Vagina (tissue), 2 donors: ENCODE data around the gene PTPRM. TPM values are rescaled to one million over a fixed set of nuclear protein-coding genes. Genes with fewer than 3 reads are reported as not detected.

Source experiments
- DNase-seq, 2 donors: peaks; one replicate each; pipeline ENCODE4 v3.0.0-alpha.2; 2017; ENCODE audit errors: extremely low spot score in 2 of 2
- H3K27ac ChIP-seq: fragments of 200-600 bp; sonication (generic); one replicate; pipeline ENCODE4 v1.5.1; 2019
- H3K27me3 ChIP-seq: fragments of 200-600 bp; sonication (generic); one replicate; pipeline ENCODE4 v1.5.1; 2019
- H3K36me3 ChIP-seq, 2 donors: fragments of 200-600 bp; sonication (generic); one replicate each; pipeline ENCODE4 v1.5.1; 2017 to 2019
- H3K4me1 ChIP-seq: fragments of 200-600 bp; sonication (generic); one replicate; pipeline ENCODE4 v1.5.1; 2019
- H3K4me3 ChIP-seq, 2 donors: fragments of 200-600 bp; sonication (generic); 1 replicate in 1 of 2; 2 replicates in 1 of 2; pipeline ENCODE4 v1.5.1; 2016 to 2019
- H3K9me3 ChIP-seq: fragments of 200-600 bp; sonication (generic); one replicate; pipeline ENCODE4 v1.5.1; 2019
- CTCF ChIP-seq, 3 experiments: fragments of 450-650 bp in 2 of 3; fragments of 200-600 bp in 1 of 3; sonication (generic) in 1 of 3; IDR thresholded peaks; one replicate each; pipeline ENCODE4 v1.5.1; 2017 to 2019; ENCODE audit warnings: antibody characterized with exemption in 3 of 3, mild to moderate bottlenecking in 2 of 3, moderate library complexity in 2 of 3
- POLR2A ChIP-seq, 2 donors: fragments of 450-650 bp; IDR thresholded peaks; one replicate each; pipeline ENCODE4 v1.6.1; 2017; ENCODE audit warnings: antibody characterized with exemption in 2 of 2, mild to moderate bottlenecking in 2 of 2, moderate library complexity in 2 of 2
- POLR2AphosphoS5 ChIP-seq, 2 donors: sonication (generic); formaldehyde crosslinking; IDR thresholded peaks; one replicate each; pipeline ENCODE4 v1.9.0; 2017; ENCODE audit warnings: antibody characterized with exemption in 2 of 2, mild to moderate bottlenecking in 2 of 2, low read depth in 1 of 2; ENCODE audit not compliant: insufficient read depth in 1 of 2
- intact Hi-C: fragments of 100-400 bp; cut with DNase I; formaldehyde crosslinking; loops from one replicate; pipeline ENCODE4 v1.15.1; 2023
- total RNA-seq: library from RNA; depleted of rRNA; stranded (reverse); fragments of >200 nt; gene quantifications from one replicate; pipeline ENCODE4 v1.2.3, GENCODE V29; 2016

Gene PTPRM
- total RNA-seq, 1 donor from 2014 or later: 60.2 TPM

- no peaks in the 10 kb centered on the region for H3K9me3 ChIP-seq
- DNase-seq: no peak
- intact Hi-C loops: no loop called here
- no peaks in the 10 kb centered on the region for H3K4me1 ChIP-seq
- no peaks in the 10 kb centered on the region for H3K27me3 ChIP-seq
- TF ChIP-seq POLR2AphosphoS5 (IDR thresholded peaks at IDR 0.05; ENCODE audit: insufficient read depth in 1 of 2, low read depth in 1 of 2) (no peak), CTCF (IDR thresholded peaks at IDR 0.05) (no peak), POLR2A (IDR thresholded peaks at IDR 0.05) (no peak)
- H3K4me3 ChIP-seq: no peak overlapping the region
- no peak overlapping the region for H3K27ac ChIP-seq
- H3K36me3 ChIP-seq: no peaks in the 10 kb centered on the region
Observed at GRCh38 chr18:8288472-8289195, 721.5 kb downstream of the PTPRM start.

GRCh38 chr18:8290435-8290834, 723.3 kb downstream of the PTPRM start:
- Histone ChIP-seq H3K4me3 (no peak overlapping the region), H3K9me3 (no peaks in the 10 kb centered on the region), H3K27ac (no peak overlapping the region), H3K27me3 (no peaks in the 10 kb centered on the region), H3K36me3 (no peaks in the 10 kb centered on the region), H3K4me1 (no peaks in the 10 kb centered on the region)
- intact Hi-C loops: no loop called here
- TF ChIP-seq POLR2AphosphoS5 (IDR thresholded peaks at IDR 0.05; ENCODE audit: insufficient read depth in 1 of 2, low read depth in 1 of 2): no peak
- TF ChIP-seq CTCF (IDR thresholded peaks at IDR 0.05): no peak
- no peak for TF ChIP-seq POLR2A (IDR thresholded peaks at IDR 0.05)
- no peak for DNase-seq

GRCh38 chr18:8290913-8291312, 723.8 kb downstream of the PTPRM start:
- Histone ChIP-seq H3K4me1 (no peaks in the 10 kb centered on the region), H3K27ac (no peak overlapping the region), H3K36me3 (no peaks in the 10 kb centered on the region), H3K4me3 (no peak overlapping the region), H3K27me3 (no peaks in the 10 kb centered on the region), H3K9me3 (no peaks in the 10 kb centered on the region)
- no peak for TF ChIP-seq CTCF (IDR thresholded peaks at IDR 0.05)
- no peak for TF ChIP-seq POLR2A (IDR thresholded peaks at IDR 0.05)
- TF ChIP-seq POLR2AphosphoS5 (IDR thresholded peaks at IDR 0.05; ENCODE audit: insufficient read depth in 1 of 2, low read depth in 1 of 2): no peak
- DNase-seq: no peak
- intact Hi-C loops: no loop called here

GRCh38 chr18:8293184-8293583, 726.1 kb downstream of the PTPRM start:
- intact Hi-C loops: no loop called here
- no peaks in the 10 kb centered on the region for H3K9me3 ChIP-seq
- DNase-seq: no peak
- peaks cover 0 to 4% of the 10 kb centered on the region in 2 donors for H3K36me3 ChIP-seq
- H3K4me1 ChIP-seq: no peaks in the 10 kb centered on the region
- TF ChIP-seq POLR2A (IDR thresholded peaks at IDR 0.05) (no peak), CTCF (IDR thresholded peaks at IDR 0.05) (no peak), POLR2AphosphoS5 (IDR thresholded peaks at IDR 0.05; ENCODE audit: insufficient read depth in 1 of 2, low read depth in 1 of 2) (no peak)
- no peak overlapping the region for H3K4me3 ChIP-seq
- H3K27me3 ChIP-seq: no peaks in the 10 kb centered on the region
- no peak overlapping the region for H3K27ac ChIP-seq

GRCh38 chr18:8296886-8297616, 729.9 kb downstream of the PTPRM start:
- Histone ChIP-seq H3K27ac (no peak overlapping the region), H3K4me3 (no peak overlapping the region), H3K9me3 (no peaks in the 10 kb centered on the region), H3K4me1 (no peaks in the 10 kb centered on the region), H3K27me3 (no peaks in the 10 kb centered on the region), H3K36me3 (peaks cover 0 to 4% of the 10 kb centered on the region in 2 donors)
- intact Hi-C loops: no loop called here
- no peak for TF ChIP-seq CTCF (IDR thresholded peaks at IDR 0.05)
- TF ChIP-seq POLR2A (IDR thresholded peaks at IDR 0.05): no peak
- TF ChIP-seq POLR2AphosphoS5 (IDR thresholded peaks at IDR 0.05; ENCODE audit: insufficient read depth in 1 of 2, low read depth in 1 of 2): no peak
- no peak for DNase-seq
